Stomach (tissue), 9 donors: ENCODE data around the gene GOLGA6L10. TPM values are rescaled to one million over a fixed set of nuclear protein-coding genes. Genes with fewer than 3 reads are reported as not detected.
"Not testable (repeated sequence)": the region's sequence is repeated elsewhere in the genome, so short reads cannot be mapped to it uniquely, and the experiment has no call there.

Experiments used
- DNase-seq, 2 donors: peaks; one replicate each; pipeline versions ENCODE4 v3.0.0 to v3.0.0-alpha.2; 2013 to 2019
- H3K27ac ChIP-seq, 5 donors: fragments of 200-600 bp in 4 of 5; sonication (generic) in 4 of 5; one replicate each; pipeline ENCODE4 v1.5.1; 2013 to 2019; ENCODE audit warnings: mild to moderate bottlenecking in 1 of 5, moderate library complexity in 1 of 5
- H3K27me3 ChIP-seq, 3 donors: fragments of 200-600 bp; sonication (generic); one replicate each; pipeline ENCODE4 v1.5.1; 2017 to 2019; ENCODE audit warnings: mixed run types in 1 of 3
- H3K36me3 ChIP-seq, 4 donors: fragments of 200-600 bp; sonication (generic); 1 replicate in 3 of 4; 2 replicates in 1 of 4; pipeline ENCODE4 v1.5.1; 2016 to 2019
- H3K4me1 ChIP-seq, 4 donors: fragments of 200-600 bp; sonication (generic); one replicate each; pipeline ENCODE4 v1.5.1; 2016 to 2019
- H3K4me3 ChIP-seq, 4 donors: fragments of 200-600 bp; sonication (generic) in 3 of 4; one replicate each; pipeline ENCODE4 v1.5.1; 2016 to 2019; ENCODE audit warnings: mild to moderate bottlenecking in 1 of 4
- H3K9me3 ChIP-seq, 4 donors: fragments of 200-600 bp; sonication (generic); one replicate each; pipeline ENCODE4 v1.5.1; 2016 to 2019
- CTCF ChIP-seq, 7 experiments: fragments of 450-650 bp in 4 of 7; fragments of 200-600 bp in 3 of 7; sonication (generic) in 3 of 7; IDR thresholded peaks; one replicate each; pipeline ENCODE4 v1.5.1; 2016 to 2019; ENCODE audit warnings: antibody characterized with exemption in 7 of 7, control low read depth in 2 of 7, mild to moderate bottlenecking in 1 of 7
- EP300 ChIP-seq: sonication (generic); formaldehyde crosslinking; IDR thresholded peaks from one replicate; pipeline ENCODE4 v1.6.1; 2017; ENCODE audit warnings: antibody characterized with exemption
- POLR2A ChIP-seq, 4 donors: fragments of 450-650 bp; IDR thresholded peaks; one replicate each; pipeline ENCODE4 v1.6.1; 2016; ENCODE audit warnings: antibody characterized with exemption in 4 of 4, control low read depth in 2 of 4, mild to moderate bottlenecking in 1 of 4, moderate library complexity in 1 of 4
- POLR2AphosphoS5 ChIP-seq, 3 donors: sonication (generic); formaldehyde crosslinking; IDR thresholded peaks; one replicate each; pipeline ENCODE4 v1.6.1; 2016; ENCODE audit warnings: antibody characterized with exemption in 3 of 3
- WGBS, 5 donors: extraction: QIAGEN DNeasy Blood & Tissue Kit in 3 of 5; methylation state at CpG; one replicate each; pipeline versions ENCODE4 v1.1.5 to v1.1.7; 2013 to 2018; 5-methylcytosine and 5-hydroxymethylcytosine counted together
- intact Hi-C: fragments of 100-400 bp; cut with DNase I; formaldehyde crosslinking; loops from one replicate; pipeline ENCODE4 v1.15.1; 2023; ENCODE audit warnings: low total_unique reads
- polyA plus RNA-seq, 3 donors: library from polyadenylated mRNA; stranded (reverse); fragments of 200-250 nt; gene quantifications; one replicate each; pipeline ENCODE4 v1.2.3, GENCODE V29; 2013
- total RNA-seq, 5 donors: library from RNA; depleted of rRNA; stranded (reverse); fragments of >200 nt; gene quantifications; one replicate each; pipeline versions ENCODE4 v1.1.0 to v1.2.3, GENCODE V29; 2014 to 2016
- donor health status: healthy with polysubstance abuse.
- donor health status: Bipolar disorder and iron deficiency.
- donor health status: healthy.

GOLGA6L10 gene
- total and polyA plus RNA-seq, 8 donors = 1.0 to 11.6 (median 2.2) TPM; not detected in 1

DNA sequence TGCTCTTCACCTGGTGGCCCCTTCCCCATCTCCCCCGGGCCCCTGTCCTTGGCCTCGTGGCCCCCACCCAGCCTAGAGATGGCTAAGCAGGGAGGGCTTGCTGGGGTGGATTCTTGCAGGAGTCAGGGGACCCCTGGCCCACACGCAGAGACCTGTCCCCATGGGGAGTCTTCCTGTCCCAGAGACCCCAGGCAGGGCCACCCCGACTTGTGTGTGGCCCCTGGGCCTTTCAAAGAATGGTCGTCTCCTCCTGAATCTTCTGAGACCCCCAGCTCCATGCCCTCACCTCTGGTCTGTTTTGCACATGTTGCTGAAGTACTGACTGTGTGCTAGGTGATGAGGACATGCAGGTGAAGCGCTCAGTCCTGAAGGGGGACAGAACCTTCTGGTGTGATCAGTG lies 28.4 kb downstream of the GOLGA6L10 start:
- not testable (repeated sequence) for H3K27ac ChIP-seq, DNase-seq
- 50 to 89% (median 78%) methylated on average over 1 to 3 of the region's 6 CpGs; no CpG with 5 or more reads in 2 of the 5 donors for WGBS, 5 donors

GRCh38 chr15:82319522-82320278 lies 29.6 kb downstream of the GOLGA6L10 start:
- 68 to 87% (median 84%) methylated on average over 9 to 15 of the region's 19 CpGs for WGBS, 5 donors
- intact Hi-C loops, H3K27ac ChIP-seq, DNase-seq, H3K36me3 ChIP-seq, H3K4me3 ChIP-seq, H3K27me3 ChIP-seq, H3K9me3 ChIP-seq, H3K4me1 ChIP-seq: not testable (repeated sequence)

More for the DNA sequence above, 28.4 kb downstream of the GOLGA6L10 start:
- H3K27me3 ChIP-seq, H3K9me3 ChIP-seq, intact Hi-C loops, H3K4me3 ChIP-seq, H3K4me1 ChIP-seq, H3K36me3 ChIP-seq: not testable (repeated sequence)

DNA sequence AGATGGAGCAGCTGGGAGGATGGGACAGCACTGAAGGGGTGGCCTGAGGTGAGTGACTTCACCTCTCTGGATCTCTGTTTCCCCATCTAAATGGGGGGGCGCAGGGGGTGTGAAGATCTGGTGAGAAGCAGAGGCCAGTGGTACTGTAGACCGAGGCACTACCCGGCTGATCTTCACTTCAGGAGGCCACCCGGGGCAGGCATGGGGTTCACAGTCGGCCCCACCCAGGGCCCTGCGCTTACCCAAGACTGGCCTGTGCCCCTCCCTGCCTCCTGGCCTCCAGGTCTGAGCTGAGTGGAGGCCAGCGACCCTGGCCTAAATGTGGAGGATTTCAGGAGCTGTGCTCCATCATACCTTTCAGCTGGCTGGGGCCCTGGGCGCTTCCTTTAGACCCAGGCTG lies 31.0 kb downstream of the GOLGA6L10 start:
- H3K4me3 ChIP-seq, H3K27ac ChIP-seq, H3K4me1 ChIP-seq, DNase-seq, H3K27me3 ChIP-seq, intact Hi-C loops, H3K36me3 ChIP-seq, H3K9me3 ChIP-seq: not testable (repeated sequence)
- WGBS, 5 donors = 89 to 95% (median 91%) methylated on average over 4 to 8 of the region's 8 CpGs

DNA sequence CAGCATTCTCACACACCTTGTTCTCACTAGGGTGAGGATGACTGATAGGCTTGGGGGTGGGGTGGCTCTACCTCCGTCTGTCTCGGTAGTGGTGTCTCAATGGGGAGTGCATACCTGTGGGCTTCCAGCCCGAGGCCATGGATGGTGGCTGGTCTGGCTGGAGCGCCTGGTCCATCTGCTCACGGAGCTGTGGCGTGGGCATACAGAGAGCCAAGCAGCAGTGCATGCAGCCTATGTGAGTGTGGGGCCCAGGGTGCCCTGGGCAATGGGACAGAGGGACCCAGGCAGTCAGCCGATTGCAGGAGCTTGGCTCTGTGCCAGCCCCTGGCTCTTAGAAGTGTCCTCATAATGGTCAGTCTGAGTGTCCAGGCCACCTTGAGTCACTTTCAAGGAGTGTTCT lies 31.8 kb downstream of the GOLGA6L10 start:
- intact Hi-C loops, H3K36me3 ChIP-seq, H3K27ac ChIP-seq, H3K4me1 ChIP-seq, DNase-seq, H3K9me3 ChIP-seq, H3K4me3 ChIP-seq, H3K27me3 ChIP-seq: not testable (repeated sequence)
- 77 to 89% (median 79%) methylated on average over 6 to 7 of the region's 7 CpGs for WGBS, 5 donors

DNA sequence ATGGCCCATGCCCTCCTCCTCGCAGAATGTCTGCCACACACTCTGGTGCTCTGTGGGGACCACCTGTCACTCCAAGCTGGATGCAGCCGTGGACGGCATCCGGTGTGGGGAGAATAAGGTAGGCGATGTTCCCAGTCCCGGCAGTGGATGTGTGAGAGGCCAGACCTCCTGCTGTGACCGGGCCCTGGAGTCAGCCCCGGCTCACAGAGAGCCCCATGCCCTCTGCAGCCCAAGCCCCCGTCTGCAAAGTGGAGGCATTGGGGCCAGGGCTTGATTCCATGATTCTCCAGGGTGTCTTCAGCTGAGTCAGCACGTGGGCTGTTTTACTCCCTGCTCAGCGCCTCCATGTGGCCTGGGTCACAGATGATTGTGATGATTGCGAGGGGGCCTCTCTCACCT lies 32.2 kb downstream of the GOLGA6L10 start:
- intact Hi-C loops = no loop called here
- Histone ChIP-seq H3K27me3 (no peaks in the 10 kb centered on the region), H3K27ac (no peak overlapping the region), H3K36me3 (no peaks in the 10 kb centered on the region), H3K9me3 (no peaks in the 10 kb centered on the region), H3K4me3 (no peak overlapping the region), H3K4me1 (no peaks in the 10 kb centered on the region)
- WGBS, 5 donors = 85 to 94% (median 93%) methylated on average over 6 to 12 of the region's 12 CpGs
- TF ChIP-seq POLR2A (IDR thresholded peaks at IDR 0.05) (no peak), POLR2AphosphoS5 (IDR thresholded peaks at IDR 0.05) (no peak), EP300 (no peak), CTCF (IDR thresholded peaks at IDR 0.05) (no peak)
- no peak for DNase-seq

DNA sequence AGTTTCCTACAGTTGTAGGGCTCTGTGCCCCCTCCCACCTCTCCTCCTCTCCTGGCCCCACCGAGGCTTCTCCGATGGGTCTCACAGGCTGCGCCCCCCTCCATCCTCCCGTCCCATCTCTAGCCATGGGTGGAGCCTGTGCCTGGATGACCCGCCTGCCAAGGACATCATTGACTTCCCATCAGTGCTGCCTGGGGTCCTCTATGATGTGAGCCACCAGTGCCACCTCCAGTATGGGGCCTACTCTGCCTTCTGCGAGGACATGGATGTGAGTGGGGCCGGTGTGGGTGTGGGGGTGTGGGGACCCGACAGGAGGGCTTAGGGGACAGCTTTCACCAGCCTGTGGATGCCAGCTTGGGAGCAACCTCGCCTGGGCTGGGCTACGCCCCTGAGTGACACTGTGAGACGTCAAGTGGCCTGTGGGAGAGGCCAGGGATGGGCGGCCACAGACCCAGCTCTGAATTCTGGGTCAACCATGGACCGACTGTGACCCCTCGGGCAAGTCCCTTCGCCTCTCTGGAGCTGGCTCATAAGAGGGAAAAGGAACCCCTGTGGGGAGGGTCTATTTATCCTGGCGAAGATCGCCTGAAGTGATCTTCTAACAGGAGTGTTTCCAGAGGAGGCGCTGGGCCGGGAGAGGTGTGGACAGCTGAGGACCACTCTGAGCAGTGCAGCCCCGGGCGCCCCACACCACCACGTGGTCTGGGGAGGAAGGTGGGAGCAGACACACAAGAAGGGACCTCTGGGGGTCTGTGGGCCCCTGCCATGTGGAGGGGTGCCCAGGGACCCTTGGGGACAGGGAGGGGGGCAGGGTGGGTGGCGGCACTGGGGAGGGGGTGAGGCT lies 32.8 kb downstream of the GOLGA6L10 start:
- intact Hi-C loops, H3K27me3 ChIP-seq, H3K27ac ChIP-seq, DNase-seq, H3K36me3 ChIP-seq, H3K4me1 ChIP-seq, H3K9me3 ChIP-seq, H3K4me3 ChIP-seq: not testable (repeated sequence)
- 92 to 97% (median 94%) methylated on average over 20 to 23 of the region's 23 CpGs for WGBS, 5 donors
